Hepatocyte (in vitro differentiated cells): ENCODE results near the gene DIPK1B. TPM values are rescaled to one million over a fixed set of nuclear protein-coding genes. Genes with fewer than 3 reads are reported as not detected.
"Not testable (repeated sequence)": the region's sequence is repeated elsewhere in the genome, so short reads cannot be mapped to it uniquely, and the experiment has no call there.

Experiments used
- DNase-seq: peaks from one replicate; pipeline ENCODE4 v3.0.0-alpha.2; 2016; ENCODE audit warnings: low spot score
- H2AFZ ChIP-seq: fragments of 200-600 bp; sonication (generic); 2 replicates; pipeline ENCODE4 v1.6.0; 2016; ENCODE audit warnings: antibody characterized with exemption, mild to moderate bottlenecking
- H3K27ac ChIP-seq: fragments of 200-600 bp; sonication (generic); 2 replicates; pipeline ENCODE4 v1.5.1; 2016; ENCODE audit warnings: mild to moderate bottlenecking
- H3K27me3 ChIP-seq: fragments of 200-600 bp; sonication (generic); 2 replicates; pipeline ENCODE4 v1.6.1; 2016
- H3K36me3 ChIP-seq: fragments of 200-600 bp; sonication (generic); replicated peaks from 2 replicates; pipeline ENCODE4 v1.5.1; 2016; ENCODE audit warnings: low read depth; ENCODE audit not compliant: insufficient read depth
- H3K4me1 ChIP-seq: fragments of 200-600 bp; sonication (generic); 2 replicates; pipeline ENCODE4 v1.5.1; 2016; ENCODE audit warnings: mild to moderate bottlenecking, moderate library complexity; ENCODE audit not compliant: insufficient read depth
- H3K4me2 ChIP-seq: fragments of 200-600 bp; sonication (generic); 2 replicates; pipeline ENCODE4 v1.6.0; 2016
- H3K4me3 ChIP-seq: fragments of 200-600 bp; sonication (generic); 2 replicates; pipeline ENCODE4 v1.5.1; 2016; ENCODE audit warnings: mild to moderate bottlenecking
- H3K79me2 ChIP-seq: fragments of 200-600 bp; sonication (generic); 2 replicates; pipeline ENCODE4 v1.6.0; 2017; ENCODE audit warnings: mild to moderate bottlenecking
- H3K9me2 ChIP-seq: fragments of 200-600 bp; sonication (generic); replicated peaks from 2 replicates; pipeline ENCODE4 v1.6.0; 2017; ENCODE audit warnings: mild to moderate bottlenecking; ENCODE audit not compliant: insufficient read depth
- H3K9me3 ChIP-seq: fragments of 200-600 bp; sonication (generic); 2 replicates; pipeline ENCODE4 v1.5.1; 2016; ENCODE audit warnings: low read depth, mild to moderate bottlenecking
- H4K20me1 ChIP-seq: fragments of 200-600 bp; sonication (generic); 2 replicates; pipeline ENCODE4 v1.6.0; 2016; ENCODE audit warnings: mild to moderate bottlenecking; ENCODE audit not compliant: insufficient read depth, poor library complexity, severe bottlenecking
- EZH2 ChIP-seq: fragments of 200-600 bp; sonication (generic); IDR thresholded peaks from 2 replicates; pipeline ENCODE4 v1.6.1; 2016; ENCODE audit warnings: antibody characterized with exemption, mild to moderate bottlenecking, borderline replicate concordance
- EZH2phosphoT487 ChIP-seq: fragments of 200-600 bp; sonication (generic); IDR thresholded peaks from one replicate; pipeline ENCODE4 v1.6.1; 2018; ENCODE audit warnings: antibody characterized with exemption, mild to moderate bottlenecking, low read depth, moderate library complexity; ENCODE audit not compliant: unreplicated experiment, severe bottlenecking
- WGBS: methylation state at CpG from one replicate; pipeline ENCODE4 v1.1.6; 2016; ENCODE audit warnings: low lambda C conversion rate; ENCODE audit errors: missing lambda C conversion rate; 5-methylcytosine and 5-hydroxymethylcytosine counted together
- polyA plus RNA-seq: library from polyadenylated mRNA; unstranded; fragments of >200 nt; fragmentation: Nextera tagmentation; extraction: Ambion mirVana; gene quantifications from 2 replicates; pipeline ENCODE4 v1.2.1, GENCODE V29; 2016
- total RNA-seq: library from RNA; depleted of rRNA; stranded (reverse); fragments of >200 nt; gene quantifications from 2 replicates; pipeline ENCODE4 v1.2.3, GENCODE V29; 2014
- TF ChIP-seq, protein P1 (sequence below): fragments of 200-600 bp; sonication (generic); IDR thresholded peaks from 2 replicates; pipeline ENCODE4 v1.5.1; 2016; ENCODE audit warnings: antibody characterized with exemption, mild to moderate bottlenecking; ENCODE audit not compliant: poor library complexity

DIPK1B gene
- total and polyA plus RNA-seq, 2 experiments from 2014 or later = 33.3 to 39.4 TPM

DNA sequence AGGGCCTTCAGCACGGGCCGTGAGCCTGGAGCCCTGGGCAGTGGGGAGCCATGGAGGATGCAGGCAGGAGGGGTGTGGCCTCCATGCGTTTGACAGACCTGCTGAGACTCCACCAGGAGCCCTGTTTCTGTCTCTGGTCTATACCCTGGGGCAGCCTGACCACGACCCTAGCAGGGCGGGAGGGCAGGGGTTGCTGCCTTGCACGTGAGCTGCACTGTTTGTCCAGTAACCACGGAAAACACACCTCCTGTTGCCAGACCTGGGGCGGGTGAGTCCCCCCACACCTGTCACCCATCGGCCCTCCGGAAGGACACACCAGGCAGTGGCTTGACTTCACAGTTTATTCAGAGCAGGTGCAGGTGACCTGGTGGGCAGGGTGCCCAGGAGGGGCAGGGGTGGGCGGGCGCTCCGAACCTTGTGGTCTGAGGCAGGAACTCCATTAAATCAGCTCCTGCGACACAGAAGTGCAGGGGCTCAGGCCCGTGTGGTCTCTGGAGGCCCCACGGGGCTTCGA lies 41.7 kb downstream of the DIPK1B start:
- no peak overlapping the region for H3K27ac ChIP-seq
- H3K27me3 ChIP-seq = no peaks in the 10 kb centered on the region
- no peaks in the 10 kb centered on the region for H3K4me1 ChIP-seq
- no peak overlapping the region for H3K4me3 ChIP-seq
- no peaks in the 10 kb centered on the region for H3K36me3 ChIP-seq
- no peak overlapping the region for H3K4me2 ChIP-seq
- DNase-seq = no peak
- no peaks in the 10 kb centered on the region for H4K20me1 ChIP-seq
- no peaks in the 10 kb centered on the region for H3K9me3 ChIP-seq
- no peak overlapping the region for H2AFZ ChIP-seq
- TF ChIP-seq, protein P1, sequence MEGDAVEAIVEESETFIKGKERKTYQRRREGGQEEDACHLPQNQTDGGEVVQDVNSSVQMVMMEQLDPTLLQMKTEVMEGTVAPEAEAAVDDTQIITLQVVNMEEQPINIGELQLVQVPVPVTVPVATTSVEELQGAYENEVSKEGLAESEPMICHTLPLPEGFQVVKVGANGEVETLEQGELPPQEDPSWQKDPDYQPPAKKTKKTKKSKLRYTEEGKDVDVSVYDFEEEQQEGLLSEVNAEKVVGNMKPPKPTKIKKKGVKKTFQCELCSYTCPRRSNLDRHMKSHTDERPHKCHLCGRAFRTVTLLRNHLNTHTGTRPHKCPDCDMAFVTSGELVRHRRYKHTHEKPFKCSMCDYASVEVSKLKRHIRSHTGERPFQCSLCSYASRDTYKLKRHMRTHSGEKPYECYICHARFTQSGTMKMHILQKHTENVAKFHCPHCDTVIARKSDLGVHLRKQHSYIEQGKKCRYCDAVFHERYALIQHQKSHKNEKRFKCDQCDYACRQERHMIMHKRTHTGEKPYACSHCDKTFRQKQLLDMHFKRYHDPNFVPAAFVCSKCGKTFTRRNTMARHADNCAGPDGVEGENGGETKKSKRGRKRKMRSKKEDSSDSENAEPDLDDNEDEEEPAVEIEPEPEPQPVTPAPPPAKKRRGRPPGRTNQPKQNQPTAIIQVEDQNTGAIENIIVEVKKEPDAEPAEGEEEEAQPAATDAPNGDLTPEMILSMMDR = no peak
- TF ChIP-seq EZH2 (no peak), EZH2phosphoT487 (no peak)
- H3K79me2 ChIP-seq = no peaks in the 10 kb centered on the region
- no peaks in the 10 kb centered on the region for H3K9me2 ChIP-seq
- 88% methylated on average over 13 of the region's 17 CpGs for WGBS

DNA sequence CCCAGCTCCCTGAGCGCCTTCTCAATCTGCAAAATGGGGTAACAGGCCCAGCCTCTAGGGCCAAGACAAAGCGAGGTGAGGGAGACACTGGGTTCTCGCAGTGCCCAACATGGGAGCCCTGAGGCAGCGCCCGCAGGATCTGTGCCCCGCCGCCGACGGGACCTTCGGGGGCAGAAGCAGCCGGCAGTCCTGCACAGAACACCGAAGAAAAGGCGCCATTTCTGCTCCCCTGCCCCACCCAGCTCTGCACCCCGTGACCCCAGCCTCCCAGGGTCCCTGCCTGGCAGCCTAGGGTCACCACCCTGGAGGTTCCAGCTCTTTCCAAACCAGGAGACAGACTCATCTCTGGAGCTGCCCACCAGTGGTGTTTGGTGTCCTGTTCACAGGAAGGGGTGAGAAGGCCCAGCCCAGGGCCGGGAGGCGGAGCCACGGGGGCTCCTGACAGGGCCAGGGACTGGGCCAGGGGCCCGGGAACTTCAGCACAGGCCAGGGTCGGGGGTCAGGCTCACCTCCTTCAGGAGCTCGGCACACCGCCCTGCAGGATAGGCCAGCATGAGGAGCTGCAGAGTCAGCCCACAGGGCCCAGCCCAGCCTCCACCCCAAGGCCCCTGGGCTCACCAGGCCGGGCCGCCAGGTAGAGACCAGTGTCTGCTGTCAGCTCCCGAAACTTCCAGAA lies 42.4 kb downstream of the DIPK1B start:
- DNase-seq = no peak
- Histone ChIP-seq H3K4me1 (no peaks in the 10 kb centered on the region), H3K79me2 (no peaks in the 10 kb centered on the region), H3K4me2 (no peak overlapping the region), H3K36me3 (no peaks in the 10 kb centered on the region), H4K20me1 (no peaks in the 10 kb centered on the region), H3K9me3 (no peaks in the 10 kb centered on the region), H3K4me3 (no peak overlapping the region), H3K27me3 (no peaks in the 10 kb centered on the region), H3K27ac (no peak overlapping the region), H3K9me2 (no peaks in the 10 kb centered on the region), H2AFZ (no peak overlapping the region)
- WGBS = 92% methylated on average over 22 of the region's 24 CpGs
- TF ChIP-seq, protein P1 = no peak
- no peak for TF ChIP-seq EZH2

GRCh38 chr9:136755302-136756133 lies 43.1 kb downstream of the DIPK1B start:
- not testable (repeated sequence) for H3K4me2 ChIP-seq, H3K27ac ChIP-seq

GRCh38 chr9:136756134-136756438 lies 43.7 kb downstream of the DIPK1B start:
- DNase-seq = no peak
- Histone ChIP-seq H3K4me3 (no peak overlapping the region), H3K9me3 (no peaks in the 10 kb centered on the region), H3K4me2 (no peak overlapping the region), H4K20me1 (no peaks in the 10 kb centered on the region), H3K27ac (no peak overlapping the region), H2AFZ (no peak overlapping the region), H3K36me3 (no peaks in the 10 kb centered on the region), H3K9me2 (no peaks in the 10 kb centered on the region), H3K27me3 (no peaks in the 10 kb centered on the region), H3K4me1 (no peaks in the 10 kb centered on the region), H3K79me2 (no peaks in the 10 kb centered on the region)
- TF ChIP-seq EZH2phosphoT487 (no peak), EZH2 (no peak)
- TF ChIP-seq, protein P1 = no peak
- 100% methylated on average over 4 of the region's 4 CpGs for WGBS

More at GRCh38 chr9:136755302-136756133, 43.1 kb downstream of the DIPK1B start:
- H3K9me2 ChIP-seq, H3K36me3 ChIP-seq, H4K20me1 ChIP-seq, H3K9me3 ChIP-seq, H3K27me3 ChIP-seq, DNase-seq, H2AFZ ChIP-seq, H3K4me3 ChIP-seq, H3K79me2 ChIP-seq, H3K4me1 ChIP-seq: not testable (repeated sequence)
- 97% methylated on average over 22 of the region's 22 CpGs for WGBS
